GM12892 (cell line): ENCODE results near the gene NPPC.

ENCODE experiments used
- DNase-seq: peaks from one replicate; pipeline ENCODE4 v3.0.0; 2011; ENCODE audit not compliant: insufficient read length
- FAIRE-seq: peaks from 2 replicates; lab custom pipeline; 2011; peaks lifted over from hg19 to GRCh38; lab: Jason Lieb, UNC
- POLR2A ChIP-seq: IDR thresholded peaks from 2 replicates; pipeline ENCODE4 v1.6.1; 2011; ENCODE audit warnings: low read depth, low read length, control low read depth
- POLR2AphosphoS5 ChIP-seq: IDR thresholded peaks from 2 replicates; pipeline ENCODE4 v1.6.1; 2011; ENCODE audit warnings: low read depth, low read length, control low read depth
- TAF1 ChIP-seq: IDR thresholded peaks from 2 replicates; pipeline ENCODE4 v1.6.1; 2011; ENCODE audit warnings: low read depth, mild to moderate bottlenecking, control low read depth, low read length, borderline replicate concordance

The NPPC gene

DNA sequence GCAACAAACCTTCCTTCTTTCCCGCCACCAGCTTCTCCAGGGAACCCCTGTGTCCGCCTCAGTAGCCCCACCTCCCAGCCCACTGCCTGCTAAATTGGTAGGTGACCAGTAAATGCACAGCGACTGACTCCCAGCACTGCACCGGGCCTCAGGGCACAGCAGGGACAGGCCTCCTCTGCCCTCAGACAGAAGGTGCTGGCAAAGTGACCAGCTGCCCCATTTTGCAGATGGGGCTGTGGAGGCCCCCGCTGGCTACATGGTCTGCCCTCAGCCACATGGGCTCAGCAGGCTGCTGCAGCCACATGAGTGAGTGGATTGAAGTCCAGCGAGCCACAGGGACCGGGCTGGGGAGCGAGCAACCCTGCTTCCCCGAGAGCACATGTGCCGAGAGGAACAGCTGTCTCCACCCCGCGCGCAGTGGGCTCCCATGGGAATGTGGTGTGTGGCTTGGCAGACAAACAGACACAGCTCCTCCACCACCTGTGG lies 7.8 kb upstream of the NPPC start:
- DNase-seq (no peak), FAIRE-seq (no peak)
- no peak for TF ChIP-seq TAF1
- TF ChIP-seq POLR2A, result no peak
- no peak for TF ChIP-seq POLR2AphosphoS5

GRCh38 chr2:231932985-231933915 lies 7.1 kb upstream of the NPPC start:
- no peak for FAIRE-seq
- DNase-seq, result no peak
- TF ChIP-seq POLR2A, result no peak

GRCh38 chr2:231932711-231932970 lies 6.4 kb upstream of the NPPC start:
- no peak for FAIRE-seq
- TF ChIP-seq POLR2AphosphoS5 (no peak), TAF1 (no peak), POLR2A (no peak)
- no peak for DNase-seq

- FAIRE-seq (no peak), DNase-seq (no peak)
- no peak for TF ChIP-seq TAF1
- no peak for TF ChIP-seq POLR2A
- TF ChIP-seq POLR2AphosphoS5, result no peak
These were observed 5.3 kb upstream of the NPPC start for GRCh38 chr2:231931481-231931915.

DNA sequence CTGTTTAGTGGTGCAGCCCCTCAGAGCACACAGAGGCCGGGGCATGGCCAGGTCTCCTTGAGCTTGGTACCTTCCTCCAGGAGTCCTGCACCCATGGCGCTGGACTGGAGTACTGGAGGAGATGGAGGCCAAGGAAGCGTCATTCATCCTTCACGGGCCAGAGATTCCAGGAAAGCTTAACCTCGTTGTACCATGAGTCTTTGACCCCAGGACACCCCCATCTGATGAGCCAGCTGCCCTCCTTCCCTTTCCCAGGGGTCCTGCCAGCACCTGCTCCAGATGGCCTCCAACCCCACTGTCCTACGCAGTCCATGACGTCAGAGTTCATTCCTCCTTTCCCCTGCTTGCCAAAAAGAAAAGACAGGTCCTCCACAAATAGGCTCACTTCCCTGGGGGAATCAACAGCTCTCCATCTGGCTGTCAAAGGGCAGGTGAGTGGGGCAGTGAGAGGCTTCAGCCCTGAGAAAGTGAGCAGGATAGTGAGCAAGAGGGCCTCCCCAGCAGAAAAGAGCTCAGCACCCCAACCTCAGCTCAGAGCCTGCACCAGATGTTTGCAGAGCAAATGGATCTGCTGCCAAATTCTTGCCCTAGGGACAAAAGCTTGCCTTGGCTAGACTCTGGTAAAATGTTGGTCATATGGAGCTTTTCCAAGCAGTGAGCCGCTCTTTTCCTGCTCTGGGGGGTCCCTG lies 4.5 kb upstream of the NPPC start:
- FAIRE-seq (no peak), DNase-seq (no peak)
- TF ChIP-seq TAF1, result no peak
- no peak for TF ChIP-seq POLR2A
- TF ChIP-seq POLR2AphosphoS5, result no peak

- FAIRE-seq (no peak), DNase-seq (peak; percentile 63)
- TF ChIP-seq POLR2AphosphoS5 (no peak), POLR2A (no peak), TAF1 (no peak)
These were observed 3.9 kb upstream of the NPPC start for GRCh38 chr2:231929961-231930592.

DNA sequence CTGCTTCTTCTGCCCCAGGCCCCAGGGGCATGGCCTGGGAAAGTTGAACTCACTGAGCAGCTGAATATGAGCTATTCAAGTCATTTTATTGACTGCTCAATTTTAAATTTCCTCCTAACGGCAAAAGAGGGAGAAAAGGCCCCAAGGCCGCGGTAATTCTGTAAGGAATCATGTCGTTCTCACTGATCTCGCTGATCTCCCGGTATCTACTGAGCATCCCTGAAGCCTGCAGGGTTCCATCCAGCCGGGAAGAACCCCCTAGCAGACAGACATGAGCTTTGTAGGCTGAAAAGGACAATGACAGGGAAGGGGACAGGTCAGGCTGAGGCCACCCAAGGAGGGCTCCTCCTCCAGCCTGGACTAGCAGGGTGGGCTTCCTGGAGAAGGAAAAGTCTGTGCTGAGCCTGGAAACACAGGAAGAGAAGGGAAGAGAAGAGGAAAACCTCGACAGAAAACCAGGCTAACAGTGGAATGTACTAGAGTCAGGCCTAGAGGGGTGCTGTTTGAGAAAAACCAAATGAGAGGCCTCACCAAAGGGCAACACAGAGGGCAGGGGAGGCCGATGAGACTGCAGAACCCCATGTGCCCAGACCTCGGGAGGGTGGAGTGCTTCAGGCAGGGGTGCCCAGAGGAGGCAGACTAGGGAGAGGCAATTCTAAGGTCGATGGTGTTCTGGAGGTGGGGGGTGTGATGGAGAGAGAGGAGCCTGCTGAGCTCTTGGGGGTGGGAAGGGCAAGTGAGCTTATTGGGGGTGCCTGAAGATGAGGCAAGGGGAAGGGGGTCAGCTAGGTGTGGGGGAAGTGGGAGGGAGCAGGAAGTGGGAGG lies 2.9 kb upstream of the NPPC start:
- TF ChIP-seq TAF1 (no peak), POLR2A (no peak), POLR2AphosphoS5 (no peak)
- FAIRE-seq (no peak), DNase-seq (no peak)

- TF ChIP-seq POLR2AphosphoS5 (no peak), TAF1 (no peak), POLR2A (no peak)
- FAIRE-seq, result no peak
- no peak for DNase-seq
These were observed 2.3 kb upstream of the NPPC start for GRCh38 chr2:231928481-231928880.

GRCh38 chr2:231927566-231927890 lies 1.3 kb upstream of the NPPC start:
- TF ChIP-seq POLR2AphosphoS5 (no peak), TAF1 (no peak), POLR2A (no peak)
- no peak for FAIRE-seq
- no peak for DNase-seq

- no peak for FAIRE-seq
- TF ChIP-seq POLR2A (no peak), TAF1 (no peak), POLR2AphosphoS5 (no peak)
These were observed 767 bp upstream of the NPPC start for GRCh38 chr2:231926761-231927565.

DNA sequence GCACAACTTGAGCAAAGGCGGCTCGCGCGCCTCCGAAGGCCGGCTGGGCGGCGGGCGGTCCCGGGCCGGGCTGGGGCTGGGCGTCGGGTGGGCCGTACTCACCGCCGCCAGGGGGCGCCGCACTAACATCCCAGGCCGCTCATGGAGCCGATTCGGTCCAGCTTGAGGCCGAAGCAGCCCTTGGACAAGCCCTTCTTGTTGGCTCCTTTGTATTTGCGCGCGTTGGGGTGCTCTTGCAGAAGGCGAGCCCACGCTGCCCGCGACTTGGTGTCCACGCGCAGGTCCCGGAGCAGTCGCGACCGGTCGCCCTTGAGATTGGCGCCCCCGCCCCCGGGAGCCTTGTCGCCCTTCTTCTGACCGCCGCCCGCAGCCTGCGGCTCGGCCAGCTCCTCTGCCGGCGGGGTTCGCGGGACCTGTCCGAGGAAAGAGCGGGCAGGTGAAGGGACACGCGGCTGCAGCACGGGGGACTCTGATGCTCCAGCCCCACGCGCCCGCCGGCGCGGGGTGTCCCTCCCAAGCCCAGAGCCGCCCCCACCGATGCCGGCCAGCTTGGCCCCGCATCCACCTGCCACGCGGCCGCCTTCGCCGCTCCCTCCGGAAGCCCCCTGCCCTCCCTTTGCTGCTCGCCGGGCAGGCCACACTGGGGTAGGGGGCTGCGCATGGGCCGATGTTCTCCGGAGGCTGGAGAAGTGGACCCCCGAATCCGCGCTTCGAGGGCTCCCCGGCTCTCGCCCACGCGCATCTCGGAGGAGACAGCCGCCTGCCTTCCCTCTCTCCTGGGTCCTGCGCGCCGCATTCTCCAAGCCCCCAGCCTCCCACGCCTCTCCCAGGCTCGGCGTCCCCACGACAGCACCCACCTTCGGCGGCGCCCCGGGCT lies 655 bp downstream of the NPPC start:
- FAIRE-seq (peak; percentile 90), DNase-seq (peak; percentile 89)
- TF ChIP-seq POLR2A, result no peak
- TF ChIP-seq TAF1, result no peak
- no peak for TF ChIP-seq POLR2AphosphoS5

More at GRCh38 chr2:231926761-231927565, 767 bp upstream of the NPPC start:
- no peak for DNase-seq
